Activated T-helper 9 cell treated with anti-CD3 and anti-CD28 coated beads, Interleukin-2, amount 50 U/mL, for 16 hours (primary cell): ENCODE measurements around the gene CXCR2.

Experiments
- DNase-seq: peaks from one replicate; pipeline ENCODE4 v3.0.0-alpha.2; 2020; ENCODE audit warnings: low read depth

CXCR2 gene

GRCh38 chr2:218186355-218186766 lies 60.5 kb downstream of the CXCR2 start:
- peak; percentile 52 for DNase-seq
